Smooth muscle cell (in vitro differentiated cells): ENCODE measurements around the gene SOS2. TPM values are rescaled to one million over a fixed set of nuclear protein-coding genes. Genes with fewer than 3 reads are reported as not detected.

Experiments used
- DNase-seq: peaks from one replicate; lab custom pipeline; 2025; ENCODE audit not compliant: unreplicated experiment; lab: John Stamatoyannopoulos, UW
- H2AFZ ChIP-seq: fragments of 200-600 bp; sonication (generic); 2 replicates; pipeline ENCODE4 v1.6.0; 2016; ENCODE audit warnings: antibody characterized with exemption, low read depth, mild to moderate bottlenecking
- H3F3A ChIP-seq: fragments of 200-600 bp; sonication (generic); 2 replicates; pipeline ENCODE4 v1.6.0; 2017; ENCODE audit warnings: antibody characterized with exemption, low read depth
- H3K27ac ChIP-seq: fragments of 200-600 bp; sonication (generic); 2 replicates; pipeline ENCODE4 v1.5.1; 2016; ENCODE audit warnings: low read depth, mild to moderate bottlenecking
- H3K27me3 ChIP-seq: fragments of 200-600 bp; sonication (generic); 2 replicates; pipeline ENCODE4 v1.6.1; 2016; ENCODE audit warnings: low read depth, mild to moderate bottlenecking
- H3K36me3 ChIP-seq: fragments of 200-600 bp; sonication (generic); 2 replicates; pipeline ENCODE4 v1.5.1; 2016; ENCODE audit warnings: low read depth
- H3K4me1 ChIP-seq: fragments of 200-600 bp; sonication (generic); 2 replicates; pipeline ENCODE4 v1.5.1; 2016; ENCODE audit warnings: low read depth
- H3K4me2 ChIP-seq: fragments of 200-600 bp; sonication (generic); 2 replicates; pipeline ENCODE4 v1.6.0; 2016; ENCODE audit warnings: mild to moderate bottlenecking
- H3K4me3 ChIP-seq: fragments of 200-600 bp; sonication (generic); 2 replicates; pipeline ENCODE4 v1.5.1; 2016; ENCODE audit warnings: mild to moderate bottlenecking
- H3K79me2 ChIP-seq: fragments of 200-600 bp; sonication (generic); 2 replicates; pipeline ENCODE4 v1.6.0; 2016; ENCODE audit warnings: low read depth, mild to moderate bottlenecking
- H3K9ac ChIP-seq: fragments of 200-600 bp; sonication (generic); 2 replicates; pipeline ENCODE4 v1.6.0; 2016; ENCODE audit warnings: low read depth
- H3K9me3 ChIP-seq: fragments of 200-600 bp; sonication (generic); replicated peaks from 2 replicates; pipeline ENCODE4 v1.5.1; 2016; ENCODE audit warnings: low read depth
- H4K20me1 ChIP-seq: fragments of 200-600 bp; sonication (generic); 2 replicates; pipeline ENCODE4 v1.6.0; 2016; ENCODE audit warnings: low read depth
- WGBS: methylation state at CpG from one replicate; pipeline ENCODE4 v1.1.7; 2016; ENCODE audit warnings: low lambda C conversion rate; 5-methylcytosine and 5-hydroxymethylcytosine counted together
- polyA plus RNA-seq: library from polyadenylated mRNA; unstranded; fragments of >200 nt; fragmentation: Nextera tagmentation; extraction: Ambion mirVana; gene quantifications from 2 replicates; pipeline ENCODE4 v1.2.1, GENCODE V29; 2016
- total RNA-seq: library from RNA; depleted of rRNA; stranded (reverse); fragments of >200 nt; gene quantifications from 2 replicates; pipeline ENCODE4 v1.2.3, GENCODE V29; 2014
- TF ChIP-seq, protein P1 (sequence below): fragments of 200-600 bp; sonication (generic); IDR thresholded peaks from 2 replicates; pipeline ENCODE4 v1.5.1; 2017; ENCODE audit warnings: borderline replicate concordance, mild to moderate bottlenecking, antibody characterized with exemption; ENCODE audit not compliant: insufficient read depth, poor library complexity, severe bottlenecking

SOS2 gene
- total and polyA plus RNA-seq, 2 experiments from 2014 or later = 16.0 to 37.5 TPM

GRCh38 chr14:50215416-50215815 is 16.0 kb downstream of the SOS2 start:
- Histone ChIP-seq H3K36me3 (no peaks in the 10 kb centered on the region), H4K20me1 (peaks cover 98% of the 10 kb centered on the region), H3K9me3 (no peaks in the 10 kb centered on the region), H3K27ac (no peak overlapping the region), H2AFZ (no peak overlapping the region), H3K4me1 (no peaks in the 10 kb centered on the region), H3K9ac (no peak overlapping the region), H3K79me2 (peaks cover 98% of the 10 kb centered on the region), H3K27me3 (no peaks in the 10 kb centered on the region), H3F3A (no peaks in the 10 kb centered on the region), H3K4me3 (no peak overlapping the region), H3K4me2 (no peak overlapping the region)
- WGBS = 81% methylated on average over 2 of the region's 2 CpGs
- no peak for DNase-seq
- TF ChIP-seq, protein P1, sequence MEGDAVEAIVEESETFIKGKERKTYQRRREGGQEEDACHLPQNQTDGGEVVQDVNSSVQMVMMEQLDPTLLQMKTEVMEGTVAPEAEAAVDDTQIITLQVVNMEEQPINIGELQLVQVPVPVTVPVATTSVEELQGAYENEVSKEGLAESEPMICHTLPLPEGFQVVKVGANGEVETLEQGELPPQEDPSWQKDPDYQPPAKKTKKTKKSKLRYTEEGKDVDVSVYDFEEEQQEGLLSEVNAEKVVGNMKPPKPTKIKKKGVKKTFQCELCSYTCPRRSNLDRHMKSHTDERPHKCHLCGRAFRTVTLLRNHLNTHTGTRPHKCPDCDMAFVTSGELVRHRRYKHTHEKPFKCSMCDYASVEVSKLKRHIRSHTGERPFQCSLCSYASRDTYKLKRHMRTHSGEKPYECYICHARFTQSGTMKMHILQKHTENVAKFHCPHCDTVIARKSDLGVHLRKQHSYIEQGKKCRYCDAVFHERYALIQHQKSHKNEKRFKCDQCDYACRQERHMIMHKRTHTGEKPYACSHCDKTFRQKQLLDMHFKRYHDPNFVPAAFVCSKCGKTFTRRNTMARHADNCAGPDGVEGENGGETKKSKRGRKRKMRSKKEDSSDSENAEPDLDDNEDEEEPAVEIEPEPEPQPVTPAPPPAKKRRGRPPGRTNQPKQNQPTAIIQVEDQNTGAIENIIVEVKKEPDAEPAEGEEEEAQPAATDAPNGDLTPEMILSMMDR = no peak

GRCh38 chr14:50213795-50214194 is 17.6 kb downstream of the SOS2 start:
- TF ChIP-seq, protein P1 = no peak
- no peak overlapping the region for H3K4me3 ChIP-seq
- H3K4me1 ChIP-seq = no peaks in the 10 kb centered on the region
- H3K9me3 ChIP-seq = no peaks in the 10 kb centered on the region
- H3K4me2 ChIP-seq = no peak overlapping the region
- H3K79me2 ChIP-seq = peaks cover 97% of the 10 kb centered on the region
- DNase-seq = no peak
- 90% methylated on average over 2 of the region's 2 CpGs for WGBS
- H3K27me3 ChIP-seq = no peaks in the 10 kb centered on the region
- no peak overlapping the region for H3K27ac ChIP-seq
- no peaks in the 10 kb centered on the region for H3K36me3 ChIP-seq
- no peaks in the 10 kb centered on the region for H3F3A ChIP-seq
- no peak overlapping the region for H3K9ac ChIP-seq
- peaks cover 96% of the 10 kb centered on the region for H4K20me1 ChIP-seq
- no peak overlapping the region for H2AFZ ChIP-seq

DNA sequence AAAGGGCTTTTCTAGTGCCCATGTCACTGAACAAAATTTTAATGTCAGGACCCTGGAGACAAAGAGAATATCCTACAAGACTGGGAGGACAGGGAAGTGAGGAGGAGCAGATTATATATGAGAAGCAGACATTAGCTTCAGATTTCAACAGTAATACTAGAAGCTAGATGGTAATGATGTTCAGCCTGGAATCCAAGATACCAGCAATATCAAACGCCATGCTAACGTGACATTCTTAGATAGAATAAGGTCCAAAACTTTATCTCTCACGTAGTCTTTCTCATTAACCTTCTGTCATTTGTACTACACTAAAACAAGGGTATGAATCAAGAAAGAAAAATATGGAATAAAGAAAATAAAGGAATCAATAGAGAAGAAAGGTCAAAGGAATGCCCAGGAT is 18.7 kb downstream of the SOS2 start:
- no peak for DNase-seq
- Histone ChIP-seq H3K4me2 (no peak overlapping the region), H3K9me3 (no peaks in the 10 kb centered on the region), H3K27ac (no peak overlapping the region), H3K79me2 (peaks cover 91% of the 10 kb centered on the region), H4K20me1 (peaks cover 96% of the 10 kb centered on the region), H3K36me3 (no peaks in the 10 kb centered on the region), H3K4me1 (no peaks in the 10 kb centered on the region), H3K27me3 (no peaks in the 10 kb centered on the region), H3K9ac (no peak overlapping the region), H3K4me3 (no peak overlapping the region), H2AFZ (no peak overlapping the region), H3F3A (no peaks in the 10 kb centered on the region)
- WGBS = 64% methylated on average over 3 of the region's 3 CpGs
- TF ChIP-seq, protein P1 = no peak

DNA sequence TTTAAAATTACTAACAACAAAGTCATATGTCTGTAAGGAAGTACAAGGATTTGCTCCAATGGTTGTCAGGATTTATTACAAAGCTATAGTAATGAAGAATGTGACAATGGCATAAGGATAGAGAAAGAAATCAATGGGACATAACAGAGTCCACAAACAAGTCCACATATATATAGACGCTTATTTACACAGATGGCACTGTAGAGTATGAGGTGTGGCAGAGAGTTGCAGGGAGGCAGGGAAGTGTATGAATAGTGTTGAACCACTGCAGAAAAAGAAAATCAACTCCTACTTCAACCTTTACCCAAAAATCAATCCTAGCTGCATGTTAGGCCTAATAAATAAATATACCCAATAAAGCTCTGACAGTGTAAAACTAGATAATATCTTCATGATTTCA is 21.3 kb downstream of the SOS2 start:
- no peak overlapping the region for H3K27ac ChIP-seq
- H3K36me3 ChIP-seq = no peaks in the 10 kb centered on the region
- 86% methylated on average over 1 of the region's 1 CpG for WGBS
- no peak overlapping the region for H3K4me3 ChIP-seq
- H3K9ac ChIP-seq = no peak overlapping the region
- peaks cover 86% of the 10 kb centered on the region for H3K79me2 ChIP-seq
- H3F3A ChIP-seq = no peaks in the 10 kb centered on the region
- no peak for DNase-seq
- H3K4me1 ChIP-seq = no peaks in the 10 kb centered on the region
- TF ChIP-seq, protein P1 = no peak
- no peak overlapping the region for H3K4me2 ChIP-seq
- H2AFZ ChIP-seq = no peak overlapping the region
- no peaks in the 10 kb centered on the region for H3K9me3 ChIP-seq
- H3K27me3 ChIP-seq = no peaks in the 10 kb centered on the region
- peaks cover 93% of the 10 kb centered on the region for H4K20me1 ChIP-seq
